ENCODE data around the gene CALHM4. TPM values are rescaled to one million over a fixed set of nuclear protein-coding genes. Genes with fewer than 3 reads are reported as not detected.
A peak's percentile ranks its signal among the peaks of the same experiment; 100 is the strongest.

CALHM4 gene
- total and polyA plus RNA-seq, 2 of the 13 experiments (the other 11 are each of a cell fraction or from before 2014, with no cell fraction given), result not detected

GRCh38 chr6:116564921-116565872, 11.6 kb downstream of the CALHM4 start (continued):
- TF ChIP-seq KDM5B (CRISPR knock-in tag; IDR thresholded peaks at IDR 0.05; ENCODE audit: borderline replicate concordance) (no peak), ZNF446 (CRISPR knock-in tag; IDR thresholded peaks at IDR 0.05) (no peak), ZNF326 (CRISPR knock-in tag; IDR thresholded peaks at IDR 0.05; ENCODE audit: borderline replicate concordance) (no peak), ZNF296 (CRISPR knock-in tag; conservative IDR thresholded peaks at IDR 0.05) (no peak), ZNF572 (CRISPR knock-in tag; IDR thresholded peaks at IDR 0.05) (peak; percentile 77; the same call in 1 of the 2 replicates), SMAD9 (CRISPR knock-in tag; IDR thresholded peaks at IDR 0.05) (no peak), ETV6 (CRISPR knock-in tag; conservative IDR thresholded peaks at IDR 0.05) (0 out of 2 replicates have a peak, but pooled peaks have one; percentile 20), SKI (IDR thresholded peaks at IDR 0.05; ENCODE audit: partially characterized antibody) (no peak), IRF2 (CRISPR knock-in tag; IDR thresholded peaks at IDR 0.05) (no peak), KLF13 (CRISPR knock-in tag; IDR thresholded peaks at IDR 0.05) (no peak), ZNF276 (CRISPR knock-in tag; IDR thresholded peaks at IDR 0.05; ENCODE audit: low read depth) (no peak), ZNF282 (IDR thresholded peaks at IDR 0.05; ENCODE audit: partially characterized antibody) (no peak), MLX (CRISPR knock-in tag; IDR thresholded peaks at IDR 0.05) (no peak), ZNF687 (CRISPR knock-in tag; IDR thresholded peaks at IDR 0.05) (peak; percentile 12; the same call in 1 of the 2 replicates), KDM2A (CRISPR knock-in tag; IDR thresholded peaks at IDR 0.05; ENCODE audit: borderline replicate concordance, low read depth) (peak; percentile 31; the same call in 1 of the 2 replicates), ZNF337 (CRISPR knock-in tag; IDR thresholded peaks at IDR 0.05; ENCODE audit: borderline replicate concordance, low read depth) (no peak), ZBTB1 (CRISPR knock-in tag; IDR thresholded peaks at IDR 0.05; ENCODE audit: borderline replicate concordance) (no peak), ZNF775 (CRISPR knock-in tag; IDR thresholded peaks at IDR 0.05; ENCODE audit: borderline replicate concordance) (no peak), FOXJ3 (CRISPR knock-in tag; IDR thresholded peaks at IDR 0.05; ENCODE audit: borderline replicate concordance) (no peak)
- TF ChIP-seq, protein P1, sequence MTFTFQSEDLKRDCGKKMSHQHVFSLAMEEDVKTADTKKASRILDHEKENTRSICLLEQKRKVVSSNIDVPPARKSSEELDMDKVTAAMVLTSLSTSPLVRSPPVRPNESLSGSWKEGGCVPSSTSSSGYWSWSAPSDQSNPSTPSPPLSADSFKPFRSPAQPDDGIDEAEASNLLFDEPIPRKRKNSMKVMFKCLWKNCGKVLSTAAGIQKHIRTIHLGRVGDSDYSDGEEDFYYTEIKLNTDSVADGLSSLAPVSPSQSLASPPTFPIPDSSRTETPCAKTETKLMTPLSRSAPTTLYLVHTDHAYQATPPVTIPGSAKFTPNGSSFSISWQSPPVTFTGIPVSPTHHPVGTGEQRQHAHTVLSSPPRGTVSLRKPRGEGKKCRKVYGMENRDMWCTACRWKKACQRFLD (CRISPR knock-in tag; IDR thresholded peaks at IDR 0.05; ENCODE audit: borderline replicate concordance), result no peak
- TF ChIP-seq, protein P2, sequence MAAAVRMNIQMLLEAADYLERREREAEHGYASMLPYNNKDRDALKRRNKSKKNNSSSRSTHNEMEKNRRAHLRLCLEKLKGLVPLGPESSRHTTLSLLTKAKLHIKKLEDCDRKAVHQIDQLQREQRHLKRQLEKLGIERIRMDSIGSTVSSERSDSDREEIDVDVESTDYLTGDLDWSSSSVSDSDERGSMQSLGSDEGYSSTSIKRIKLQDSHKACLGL (CRISPR knock-in tag; IDR thresholded peaks at IDR 0.05), result no peak
